EL (cell line): ENCODE data around the gene S100A11.
A peak's percentile ranks its signal among the peaks of the same experiment; 100 is the strongest.

Source experiments
- DNase-seq: peaks from one replicate; pipeline ENCODE4 v3.0.0-alpha.2; 2016

The S100A11 gene

GRCh38 chr1:152001631-152002584 lies 34.9 kb downstream of the S100A11 start:
- DNase-seq = peak; percentile 95

GRCh38 chr1:152000964-152001630 lies 35.7 kb downstream of the S100A11 start:
- no peak for DNase-seq

GRCh38 chr1:151998611-151999362 lies 38.0 kb downstream of the S100A11 start:
- peak; percentile 21 for DNase-seq

GRCh38 chr1:151997284-151997570 lies 39.6 kb downstream of the S100A11 start:
- DNase-seq = no peak

GRCh38 chr1:151995774-151996173 lies 41.0 kb downstream of the S100A11 start:
- DNase-seq = no peak

GRCh38 chr1:151994956-151995355 lies 41.8 kb downstream of the S100A11 start:
- DNase-seq = peak; percentile 98

- peak; percentile 79 for DNase-seq
These were observed 42.9 kb downstream of the S100A11 start, which contains the start of gene S100A10 for GRCh38 chr1:151993734-151994496. S100A10 (minus strand) TSS chr1:151993859; CDS start chr1:151986230, 7,629 bp downstream.

DNA sequence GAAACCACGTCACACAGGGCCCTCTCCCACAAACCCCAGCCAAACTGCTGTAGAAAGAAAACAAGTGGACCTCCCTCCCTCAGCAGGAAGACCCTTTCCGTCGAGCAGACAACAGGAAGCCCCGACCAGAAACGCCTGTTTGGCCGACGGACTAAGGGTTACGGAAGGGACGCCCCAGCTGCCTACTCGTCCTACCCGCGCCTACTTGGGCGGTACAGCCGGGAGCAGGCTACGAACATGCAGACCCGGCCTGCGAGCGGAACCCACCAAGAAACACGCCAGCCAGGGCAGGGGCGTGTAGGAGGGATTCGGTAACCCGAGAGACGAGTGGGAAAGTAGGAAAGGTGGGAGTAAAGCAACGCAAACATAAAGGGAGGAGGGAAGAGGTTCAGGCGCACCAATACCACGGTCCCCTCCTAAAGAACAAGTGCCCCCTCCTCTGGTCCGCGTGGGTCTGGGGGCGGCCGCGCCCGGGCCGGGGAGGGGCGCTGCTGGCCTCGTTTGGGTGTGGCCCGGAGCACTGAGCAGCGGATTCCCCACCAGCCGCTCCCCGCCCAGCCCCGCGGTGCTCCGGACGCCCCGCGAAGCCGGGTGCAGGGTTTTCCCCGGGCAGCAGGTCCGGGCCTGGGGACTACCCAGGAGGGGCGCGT lies 43.6 kb downstream of the S100A11 start:
- peak; percentile 46 for DNase-seq

DNA sequence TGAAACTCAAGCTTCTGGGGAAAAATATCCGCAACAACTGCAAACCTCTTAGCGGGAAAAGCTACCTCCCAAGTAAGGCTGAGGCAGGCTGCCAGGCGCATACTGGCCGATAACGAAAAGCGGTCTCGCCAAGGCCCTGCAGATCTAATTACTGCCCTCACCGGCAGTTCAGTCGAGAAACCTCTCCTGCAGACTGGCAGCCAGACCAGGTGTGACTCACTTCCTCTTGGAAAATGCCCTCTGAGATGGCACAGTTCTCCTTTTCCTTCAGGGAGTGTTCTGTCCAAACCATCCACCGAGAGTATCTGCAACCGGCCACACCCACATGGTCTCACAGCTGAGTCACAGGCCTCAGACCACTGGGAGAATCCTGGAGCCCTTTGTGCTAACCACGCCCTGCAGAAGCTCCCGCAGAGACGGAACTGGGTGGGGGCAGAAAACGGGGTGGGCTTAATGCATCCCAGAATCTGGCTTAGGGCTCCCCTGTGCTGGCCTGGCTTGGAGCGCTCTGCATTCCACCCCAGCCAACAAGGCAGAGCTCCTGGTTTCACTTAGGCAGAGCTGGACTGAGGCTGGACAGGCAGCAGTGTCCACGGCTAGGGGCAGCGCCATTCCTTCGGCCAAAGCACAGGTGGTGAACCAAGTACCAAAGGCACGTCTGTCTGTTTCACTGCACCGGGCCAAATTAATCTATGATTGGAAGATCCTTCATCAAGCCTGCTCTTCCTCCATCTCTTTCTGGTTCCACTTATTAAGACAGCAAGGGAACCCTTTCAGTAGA lies 44.3 kb downstream of the S100A11 start:
- peak; percentile 99 for DNase-seq

DNA sequence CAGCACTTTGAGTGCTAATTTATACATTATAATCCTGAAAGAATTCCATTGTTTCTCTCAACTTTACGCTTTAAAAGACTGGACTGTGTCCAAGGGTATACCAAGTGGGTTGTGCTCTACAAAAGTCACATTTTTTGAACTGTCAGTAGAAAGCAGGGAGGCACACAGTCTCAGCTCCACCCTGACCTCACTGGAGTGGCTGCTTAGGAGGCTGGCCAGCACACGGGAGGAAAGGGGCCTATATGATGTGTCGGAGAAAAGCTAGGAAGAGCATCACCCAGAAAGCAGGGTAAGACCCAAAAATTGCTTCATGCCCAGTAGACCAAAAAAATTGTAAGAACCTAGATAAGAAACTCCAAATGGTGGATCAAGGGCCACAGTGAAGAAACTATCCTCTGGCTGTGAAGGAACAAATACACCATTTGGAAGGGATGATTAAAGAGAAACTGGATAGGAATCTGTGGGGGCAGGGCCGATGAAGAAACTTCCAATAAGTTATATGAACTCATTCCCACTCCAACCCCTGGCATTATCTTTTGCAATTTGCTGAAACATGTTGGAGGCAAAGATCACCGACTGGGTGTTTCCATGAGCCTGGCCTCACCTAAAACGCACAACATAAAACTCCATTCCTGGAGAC lies 45.0 kb downstream of the S100A11 start:
- DNase-seq = no peak

GRCh38 chr1:151990856-151991198 lies 46.0 kb downstream of the S100A11 start:
- peak; percentile 83 for DNase-seq

- DNase-seq = no peak
These were observed 46.5 kb downstream of the S100A11 start for GRCh38 chr1:151990058-151990855.

DNA sequence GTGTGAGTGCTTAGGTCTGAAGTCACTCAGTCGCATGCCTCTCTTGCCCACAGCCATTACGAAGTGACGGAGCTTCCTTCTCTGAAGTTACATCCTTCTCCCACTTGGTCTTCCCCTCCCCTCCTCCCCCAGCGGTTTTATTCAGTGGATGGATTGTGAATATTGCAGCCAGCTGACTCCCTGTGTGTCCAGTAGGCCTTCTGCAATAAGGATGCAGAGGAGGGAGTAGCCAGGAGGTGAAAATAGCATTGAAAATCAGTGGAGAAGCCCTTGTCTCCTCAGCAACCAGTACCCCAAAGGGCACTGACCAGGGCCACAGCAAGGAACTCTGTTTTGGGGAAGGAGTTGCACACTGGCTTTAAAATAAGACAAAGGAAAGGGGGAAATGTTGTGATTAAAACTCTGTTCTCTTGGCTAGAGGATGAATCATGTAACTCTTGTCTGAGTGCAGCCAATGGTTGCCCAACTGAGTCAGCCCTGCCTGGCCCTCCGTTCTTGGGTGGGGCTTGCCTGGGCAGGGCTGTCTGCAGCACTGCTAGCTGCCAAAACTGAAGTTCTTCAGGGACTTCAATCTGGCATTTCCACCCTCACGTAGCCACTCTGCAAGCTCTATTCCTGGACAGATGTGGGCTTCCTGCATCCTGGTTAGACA lies 47.5 kb downstream of the S100A11 start:
- DNase-seq = peak; percentile 92

DNA sequence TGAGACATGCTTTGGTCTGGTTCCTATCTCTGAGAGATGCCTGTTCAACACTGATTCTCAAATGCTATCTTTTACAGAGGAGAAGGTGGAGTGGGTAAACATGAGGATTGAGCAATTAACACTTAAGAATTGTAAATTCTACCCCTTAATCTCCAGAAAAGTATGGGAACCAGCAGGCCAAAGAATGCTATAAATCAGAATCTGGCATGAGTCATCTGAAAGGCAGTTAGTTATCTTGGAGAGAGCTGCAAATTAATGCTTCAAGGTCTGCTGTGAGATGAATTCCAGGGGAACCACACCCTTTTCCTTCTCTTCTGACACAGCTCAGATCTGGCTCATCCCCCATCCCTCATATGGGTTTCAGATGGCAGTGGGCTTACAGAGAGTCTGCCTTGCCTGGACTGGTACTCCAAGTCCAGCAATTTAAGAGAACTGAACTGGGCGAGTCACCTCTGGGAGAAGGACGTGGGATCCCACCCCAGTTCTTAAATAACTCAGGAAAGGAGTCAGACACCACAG lies 48.3 kb downstream of the S100A11 start:
- DNase-seq = peak; percentile 96

DNA sequence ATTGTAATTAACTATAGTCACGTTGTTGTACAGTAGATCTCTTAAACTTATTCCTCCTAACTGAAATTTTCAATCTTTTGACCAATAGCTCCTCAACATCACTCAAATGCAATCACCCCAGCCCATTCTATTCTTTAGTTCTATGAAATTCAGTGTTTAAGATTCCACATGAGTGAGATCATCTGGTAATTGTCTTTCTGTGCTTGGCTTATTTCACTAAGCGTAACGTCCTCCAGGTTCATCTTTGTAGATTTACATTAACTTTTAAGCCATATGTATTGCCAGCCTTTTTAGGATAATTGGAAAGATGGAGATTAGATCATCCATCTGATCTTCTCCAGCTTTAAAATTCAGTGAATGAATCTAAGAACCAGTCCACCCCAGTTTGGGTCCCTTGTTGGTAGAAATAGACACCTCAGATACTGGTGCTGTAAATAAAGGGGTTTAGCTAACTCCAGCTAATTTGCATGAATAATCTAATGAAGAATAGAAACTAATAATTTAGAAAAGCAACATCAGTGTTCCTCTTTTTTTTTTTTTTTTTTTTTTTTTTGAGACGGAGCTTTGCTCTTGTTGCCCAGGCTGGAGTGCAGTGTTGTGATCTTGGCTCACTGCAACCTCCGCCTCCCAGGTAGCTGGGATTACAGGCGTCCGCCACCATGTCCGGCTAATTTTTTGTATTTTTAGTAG lies 50.2 kb downstream of the S100A11 start:
- peak; percentile 52 for DNase-seq

DNA sequence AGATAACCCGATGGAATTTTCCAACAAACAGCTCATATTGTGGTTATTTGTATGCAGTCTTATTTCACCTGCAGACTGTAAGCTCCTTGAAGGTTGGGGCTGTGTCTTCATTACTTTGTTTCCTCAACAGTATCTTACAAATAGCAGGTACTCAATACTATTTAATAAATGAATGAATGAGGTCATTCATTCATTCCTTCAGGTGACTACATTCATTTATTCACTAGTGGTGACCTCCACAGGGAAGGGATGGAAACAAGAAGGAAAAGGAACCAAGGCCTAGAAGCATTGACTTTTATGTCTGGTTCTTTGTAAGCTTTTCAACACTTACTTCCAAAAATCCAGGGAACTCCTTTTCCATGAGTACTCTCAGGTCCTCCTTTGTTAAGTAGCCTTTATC lies 51.0 kb downstream of the S100A11 start:
- DNase-seq = no peak

GRCh38 chr1:151985270-151985669 lies 51.5 kb downstream of the S100A11 start:
- DNase-seq = no peak

GRCh38 chr1:151984313-151984956 lies 52.4 kb downstream of the S100A11 start:
- DNase-seq = no peak
